ENCODE results near the gene FHIT. TPM values are rescaled to one million over a fixed set of nuclear protein-coding genes. Genes with fewer than 3 reads are reported as not detected.

FHIT gene
- total RNA-seq, 1 donor from 2014 or later, result 16.1 TPM

DNA sequence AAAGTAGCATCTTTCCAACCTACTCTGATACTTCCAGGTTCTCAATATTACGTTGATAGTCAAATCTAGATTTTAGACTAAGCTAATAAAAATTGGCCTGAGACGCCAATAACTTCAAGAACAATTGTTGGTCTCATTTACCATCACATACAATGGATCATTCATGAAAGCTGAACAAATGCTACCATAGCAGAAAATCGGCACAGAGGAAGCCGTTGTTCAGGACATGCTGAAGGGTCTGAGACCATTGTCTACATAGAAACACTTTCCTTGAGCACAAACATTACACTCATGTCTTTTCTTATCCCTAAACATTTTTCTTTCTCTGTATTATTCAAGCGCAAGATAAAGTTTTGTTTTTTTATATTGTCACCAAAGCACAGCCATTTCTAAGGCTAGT lies 37.2 kb upstream of the FHIT start:
- Mint-ChIP-seq H3K9me3 (ENCODE audit: low read depth) (peaks cover 3% of the 10 kb centered on the region), H3K36me3 (ENCODE audit: insufficient read depth) (no peaks in the 10 kb centered on the region), H3K27ac (no peak overlapping the region), H3K4me1 (ENCODE audit: low read depth) (no peaks in the 10 kb centered on the region), H3K27me3 (no peaks in the 10 kb centered on the region), H3K4me3 (ENCODE audit: low read depth) (no peak overlapping the region)
- no peak for TF ChIP-seq CTCF (IDR thresholded peaks at IDR 0.05; ENCODE audit: unreplicated experiment)
- no peak for DNase-seq (ENCODE audit: low spot score, unreplicated experiment)

DNA sequence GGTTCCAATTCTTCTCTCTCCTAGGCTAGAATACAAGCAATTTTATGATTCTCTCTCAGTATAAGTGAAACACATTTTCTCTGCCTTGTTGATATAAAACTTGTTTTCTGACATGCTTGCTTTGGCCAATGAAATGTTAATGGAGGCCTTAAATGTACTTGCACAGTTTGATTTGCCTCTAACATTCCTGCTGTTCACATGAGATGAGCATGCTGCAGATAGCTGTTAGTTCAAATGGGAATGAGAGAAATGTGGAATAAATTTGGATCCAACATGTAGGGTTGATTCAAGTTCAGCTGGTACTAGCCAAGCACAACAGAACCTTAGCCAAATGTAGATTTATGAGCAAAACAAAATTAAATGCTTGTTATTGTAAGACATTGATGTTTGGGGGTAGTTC lies 32.6 kb upstream of the FHIT start:
- H3K9me3 Mint-ChIP-seq (ENCODE audit: low read depth), result peaks cover 3% of the 10 kb centered on the region
- H3K27ac Mint-ChIP-seq, result no peak overlapping the region
- no peak overlapping the region for H3K4me3 Mint-ChIP-seq (ENCODE audit: low read depth)
- TF ChIP-seq CTCF (IDR thresholded peaks at IDR 0.05; ENCODE audit: unreplicated experiment), result no peak
- no peaks in the 10 kb centered on the region for H3K36me3 Mint-ChIP-seq (ENCODE audit: insufficient read depth)
- H3K27me3 Mint-ChIP-seq, result no peaks in the 10 kb centered on the region
- no peak for DNase-seq (ENCODE audit: low spot score, unreplicated experiment)
- H3K4me1 Mint-ChIP-seq (ENCODE audit: low read depth), result no peaks in the 10 kb centered on the region

- no peak overlapping the region for H3K27ac Mint-ChIP-seq
- H3K36me3 Mint-ChIP-seq (ENCODE audit: insufficient read depth), result no peaks in the 10 kb centered on the region
- H3K4me1 Mint-ChIP-seq (ENCODE audit: low read depth), result no peaks in the 10 kb centered on the region
- no peak for DNase-seq (ENCODE audit: low spot score, unreplicated experiment)
- TF ChIP-seq CTCF (IDR thresholded peaks at IDR 0.05; ENCODE audit: unreplicated experiment), result no peak
- no peak overlapping the region for H3K4me3 Mint-ChIP-seq (ENCODE audit: low read depth)
- peaks cover 5% of the 10 kb centered on the region for H3K9me3 Mint-ChIP-seq (ENCODE audit: low read depth)
- no peaks in the 10 kb centered on the region for H3K27me3 Mint-ChIP-seq
These were observed 27.5 kb upstream of the FHIT start for GRCh38 chr3:61278713-61279112.

DNA sequence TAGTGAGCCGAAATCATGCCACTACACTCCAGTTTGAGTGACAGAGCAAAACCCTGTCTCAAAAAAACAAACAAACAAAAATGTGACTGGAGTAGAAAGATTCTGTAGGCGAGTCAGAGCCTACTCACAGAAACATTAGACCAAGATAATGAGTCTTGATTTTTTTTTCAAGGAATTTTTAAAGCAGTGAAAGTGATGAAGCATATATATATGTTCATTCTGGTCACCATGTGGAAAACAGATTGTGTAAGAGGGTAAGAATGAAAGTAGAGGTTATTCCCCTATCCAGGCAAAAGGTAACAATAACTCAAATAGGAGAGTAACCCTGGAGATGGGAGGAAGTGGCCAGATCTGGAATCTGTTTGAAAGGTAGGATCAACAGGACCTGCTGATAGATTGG lies 26.2 kb upstream of the FHIT start:
- DNase-seq (ENCODE audit: low spot score, unreplicated experiment), result no peak
- Mint-ChIP-seq H3K27ac (no peak overlapping the region), H3K4me3 (ENCODE audit: low read depth) (no peak overlapping the region), H3K9me3 (ENCODE audit: low read depth) (peaks cover 13% of the 10 kb centered on the region), H3K4me1 (ENCODE audit: low read depth) (no peaks in the 10 kb centered on the region), H3K36me3 (ENCODE audit: insufficient read depth) (no peaks in the 10 kb centered on the region), H3K27me3 (no peaks in the 10 kb centered on the region)
- TF ChIP-seq CTCF (IDR thresholded peaks at IDR 0.05; ENCODE audit: unreplicated experiment), result no peak

DNA sequence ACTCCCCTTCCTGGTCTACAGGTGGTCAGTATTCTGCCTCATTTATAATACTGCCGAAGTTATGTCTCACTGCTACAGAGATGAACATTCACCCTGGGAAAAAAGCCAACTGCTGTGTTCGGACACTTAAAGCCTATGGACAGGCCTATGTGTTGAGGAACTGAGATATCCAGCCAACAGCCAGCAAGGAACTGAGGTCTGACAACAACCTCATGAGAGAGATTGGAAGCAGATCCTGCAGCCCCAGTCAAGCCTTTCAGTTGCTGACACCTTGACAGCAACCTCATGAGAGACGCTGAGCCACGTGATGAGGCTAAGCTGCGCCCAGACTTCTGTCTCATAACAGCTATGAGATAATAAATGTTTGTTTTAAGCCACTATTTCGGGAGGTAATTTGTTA lies 18.2 kb upstream of the FHIT start:
- peaks cover 13% of the 10 kb centered on the region for H3K9me3 Mint-ChIP-seq (ENCODE audit: low read depth)
- no peaks in the 10 kb centered on the region for H3K27me3 Mint-ChIP-seq
- H3K27ac Mint-ChIP-seq, result no peak overlapping the region
- DNase-seq (ENCODE audit: low spot score, unreplicated experiment), result no peak
- TF ChIP-seq CTCF (IDR thresholded peaks at IDR 0.05; ENCODE audit: unreplicated experiment), result no peak
- H3K36me3 Mint-ChIP-seq (ENCODE audit: insufficient read depth), result no peaks in the 10 kb centered on the region
- H3K4me3 Mint-ChIP-seq (ENCODE audit: low read depth), result no peak overlapping the region
- H3K4me1 Mint-ChIP-seq (ENCODE audit: low read depth), result no peaks in the 10 kb centered on the region
